ENCODE measurements around the gene ARHGEF6. TPM values are rescaled to one million over a fixed set of nuclear protein-coding genes. Genes with fewer than 3 reads are reported as not detected.

Gene ARHGEF6
- total RNA-seq = 0.34 and 2.8 TPM in 2 replicates

GRCh38 chrX:136780763-136781162 lies at the start of gene ARHGEF6:
ARHGEF6 (minus strand) TSS chrX:136780932; CDS start chrX:136780882, 50 bp downstream.

DNA sequence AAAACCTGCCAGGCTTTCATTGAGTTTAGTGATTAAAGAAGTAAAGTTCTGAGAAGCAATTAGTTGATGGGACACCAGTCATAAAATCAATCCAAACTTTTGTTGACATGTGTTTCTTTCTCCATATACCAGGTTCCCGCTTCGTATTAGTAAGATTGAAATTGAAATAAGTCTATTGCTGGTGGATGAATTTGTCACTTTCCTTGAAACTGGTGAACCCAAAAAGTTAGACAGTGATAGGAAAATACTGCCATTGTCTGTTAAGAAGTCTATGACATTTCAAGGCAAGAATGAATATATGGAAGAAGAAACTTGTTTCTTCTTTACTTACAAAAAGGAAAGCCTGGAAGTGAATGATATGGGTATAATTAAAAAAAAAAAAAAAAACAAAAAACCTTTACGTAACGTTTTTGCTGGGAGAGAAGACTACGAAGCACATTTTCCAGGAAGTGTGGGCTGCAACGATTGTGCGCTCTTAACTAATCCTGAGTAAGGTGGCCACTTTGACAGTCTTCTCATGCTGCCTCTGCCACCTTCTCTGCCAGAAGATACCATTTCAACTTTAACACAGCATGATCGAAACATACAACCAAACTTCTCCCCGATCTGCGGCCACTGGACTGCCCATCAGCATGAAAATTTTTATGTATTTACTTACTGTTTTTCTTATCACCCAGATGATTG lies 132.9 kb downstream of the ARHGEF6 start, which contains the start of gene CD40LG:
TSS of gene CD40LG (plus strand) at position 482 of the 684 bp plus-strand sequence. CDS start at position 573, 91 bp downstream.

Other genes starting within 250 kb of the ARHGEF6 start
- 1.7 and 2.2 TPM in 2 replicates for gene VGLL1, start 248.7 kb downstream of the ARHGEF6 start, total RNA-seq
- not detected in 2 replicates for gene CD40LG, start 132.8 kb downstream of the ARHGEF6 start, total RNA-seq
- gene RBMX, start 99.8 kb upstream of the ARHGEF6 start, total RNA-seq = 71.1 and 108 TPM in 2 replicates